ENCODE results near the gene ABLIM1.

GRCh38 chr10:114616103-114616502, 42.0 kb downstream of the ABLIM1 start:
- no peak for TF ChIP-seq ZNF707 (tag by site-specific recombination; IDR thresholded peaks at IDR 0.05)
- no peak for TF ChIP-seq ZNF223 (tag by site-specific recombination; IDR thresholded peaks at IDR 0.05)
- TF ChIP-seq CTCF (tag by site-specific recombination; IDR thresholded peaks at IDR 0.05), result no peak
- TF ChIP-seq ZNF398 (tag by site-specific recombination; IDR thresholded peaks at IDR 0.05), result no peak
- no peak for TF ChIP-seq ZFP3 (tag by site-specific recombination; IDR thresholded peaks at IDR 0.05; ENCODE audit: low read depth)
- TF ChIP-seq KLF10 (tag by site-specific recombination; IDR thresholded peaks at IDR 0.05), result no peak
